ENCODE data around the gene GNB1. TPM values are rescaled to one million over a fixed set of nuclear protein-coding genes. Genes with fewer than 3 reads are reported as not detected.

Gene GNB1
- total RNA-seq, 1 experiment from 2014 or later: 400 TPM

GRCh38 chr1:1924386-1924785 lies 33.5 kb upstream of the GNB1 start:
- H3K4me3 Mint-ChIP-seq: no peak overlapping the region
- peaks cover 4% of the 10 kb centered on the region for H3K27me3 Mint-ChIP-seq (ENCODE audit: low read depth)
- Histone ChIP-seq H2AK5ac (ENCODE audit: insufficient read length, low read length) (no peak overlapping the region), H3K18ac (ENCODE audit: insufficient read length, low read depth, low read length) (no peak overlapping the region), H3K27me3 (ENCODE audit: insufficient read depth, low read length) (no peaks in the 10 kb centered on the region), H3K4me1 (ENCODE audit: insufficient read depth, low read length) (no peaks in the 10 kb centered on the region), H3K23ac (ENCODE audit: insufficient read length, low read depth, low read length) (no peak overlapping the region), H4K91ac (ENCODE audit: insufficient read length, low read depth, low read length) (no peak overlapping the region), H3K4ac (ENCODE audit: low read depth, low read length) (no peak overlapping the region), H2BK15ac (ENCODE audit: low read depth, low read length) (no peak overlapping the region), H2BK120ac (ENCODE audit: low read depth, low read length, poor library complexity, severe bottlenecking) (no peak overlapping the region), H3K79me1 (ENCODE audit: insufficient read depth, low read depth, low read length, poor library complexity, severe bottlenecking) (no peaks in the 10 kb centered on the region), H3K23me2 (ENCODE audit: insufficient read length, low read depth, low read length, poor library complexity, severe bottlenecking) (no peaks in the 10 kb centered on the region), H4K8ac (replicated peaks; ENCODE audit: insufficient read length, low read depth, low read length) (no peak overlapping the region), H3K9me3 (ENCODE audit: control insufficient read depth, low read depth, low read length) (no peaks in the 10 kb centered on the region), H2BK5ac (ENCODE audit: insufficient read length, low read length) (no peak overlapping the region), H3K14ac (ENCODE audit: insufficient read depth, low read length) (no peak overlapping the region), H4K20me1 (ENCODE audit: control insufficient read depth, insufficient read depth, insufficient read length) (no peaks in the 10 kb centered on the region), H3K56ac (ENCODE audit: insufficient read length, low read depth, low read length) (no peak overlapping the region), H3K27ac (ENCODE audit: insufficient read length, low read depth, low read length) (no peak overlapping the region), H2AFZ (ENCODE audit: low read length) (no peak overlapping the region), H3K4me2 (ENCODE audit: insufficient read depth, insufficient read length, low read length) (no peak overlapping the region), H3T11ph (ENCODE audit: low read length) (no peak overlapping the region), H2BK20ac (ENCODE audit: low read depth, low read length, poor library complexity, severe bottlenecking) (no peak overlapping the region), H2BK12ac (ENCODE audit: insufficient read length, low read depth, low read length) (no peak overlapping the region), H3K79me2 (ENCODE audit: insufficient read depth, low read length) (no peaks in the 10 kb centered on the region), H3K9ac (ENCODE audit: extremely low read depth, insufficient read length, low read length) (no peak overlapping the region), H4K5ac (ENCODE audit: insufficient read length, low read depth, low read length) (no peak overlapping the region)
- WGBS (ENCODE audit: extremely low coverage, insufficient read length, low lambda C conversion rate): no CpG with 5 or more reads among the region's 18 CpGs
- H3K27ac Mint-ChIP-seq: no peak overlapping the region
- no peak for TF ChIP-seq CTCF (conservative IDR thresholded peaks at IDR 0.05)
- no peaks in the 10 kb centered on the region for H3K36me3 Mint-ChIP-seq (ENCODE audit: insufficient read depth in 1 of 3, low read depth in 3 of 3)
- peaks cover 0 to 4% of the 10 kb centered on the region in 2 experiments; a peak in 2 of 4 replicates for H3K4me1 Mint-ChIP-seq
- H3K9me3 Mint-ChIP-seq: peaks cover 5% of the 10 kb centered on the region in 2 experiments; a peak in 2 of 5 replicates
- DNase-seq: peak; percentile 25

All from H9 (cell line).